ENCODE measurements around the gene CRACR2A.

DNA sequence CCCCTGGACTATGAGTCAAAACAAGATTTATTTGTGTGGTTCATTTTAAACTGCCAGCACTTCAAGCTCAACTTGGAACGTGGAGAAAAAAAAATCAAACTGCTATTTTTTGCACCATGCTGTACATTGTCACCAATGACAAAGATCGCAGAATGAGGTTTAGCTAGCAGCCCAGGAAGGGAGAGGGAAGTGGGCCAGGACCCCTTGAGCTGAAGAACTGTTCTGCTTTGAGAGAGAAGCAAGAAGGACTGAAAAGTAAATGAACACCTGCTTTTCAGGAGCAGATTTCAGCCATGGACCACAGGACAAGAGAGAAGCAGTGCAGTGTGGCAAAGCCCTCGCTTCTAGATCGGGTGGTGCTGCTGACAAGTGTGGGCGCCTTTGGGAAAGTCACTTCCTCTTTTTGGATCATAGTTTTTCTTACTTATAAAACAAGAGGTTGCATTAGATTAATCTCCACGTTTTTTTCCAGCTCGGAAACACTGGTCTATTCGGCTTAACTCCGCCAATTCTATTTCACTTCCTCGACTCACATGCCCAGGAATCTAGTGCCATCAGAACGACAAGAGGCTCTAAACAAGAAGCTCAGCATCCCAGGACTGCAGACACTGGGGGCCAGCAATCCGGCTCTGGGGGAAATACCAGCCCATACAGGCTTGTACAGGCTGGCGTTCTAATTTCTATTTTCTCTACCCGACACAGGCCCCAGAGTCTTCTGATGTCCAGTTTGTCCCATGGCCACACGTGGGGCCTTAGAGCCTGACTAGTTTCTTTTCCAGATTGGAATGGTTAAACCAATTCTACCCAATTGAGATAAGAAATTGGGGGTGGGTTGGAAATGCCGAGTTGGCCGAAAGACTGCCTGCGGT is 129.9 kb downstream of the CRACR2A start:
- TF ChIP-seq, protein P1, sequence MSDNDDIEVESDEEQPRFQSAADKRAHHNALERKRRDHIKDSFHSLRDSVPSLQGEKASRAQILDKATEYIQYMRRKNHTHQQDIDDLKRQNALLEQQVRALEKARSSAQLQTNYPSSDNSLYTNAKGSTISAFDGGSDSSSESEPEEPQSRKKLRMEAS (IDR thresholded peaks at IDR 0.05; ENCODE audit: low read depth, low read length) = no peak
- TF ChIP-seq POLR2A (IDR thresholded peaks at IDR 0.05; ENCODE audit: extremely low read depth, insufficient read length) (no peak), CTCF (IDR thresholded peaks at IDR 0.05; ENCODE audit: low read depth, low read length) (no peak)

All from NB4 (cell line).